ENCODE results near the gene CSMD2. TPM values are rescaled to one million over a fixed set of nuclear protein-coding genes. Genes with fewer than 3 reads are reported as not detected.

Gene CSMD2
- total RNA-seq, 1 donor from 2014 or later, result 2.6 TPM

DNA sequence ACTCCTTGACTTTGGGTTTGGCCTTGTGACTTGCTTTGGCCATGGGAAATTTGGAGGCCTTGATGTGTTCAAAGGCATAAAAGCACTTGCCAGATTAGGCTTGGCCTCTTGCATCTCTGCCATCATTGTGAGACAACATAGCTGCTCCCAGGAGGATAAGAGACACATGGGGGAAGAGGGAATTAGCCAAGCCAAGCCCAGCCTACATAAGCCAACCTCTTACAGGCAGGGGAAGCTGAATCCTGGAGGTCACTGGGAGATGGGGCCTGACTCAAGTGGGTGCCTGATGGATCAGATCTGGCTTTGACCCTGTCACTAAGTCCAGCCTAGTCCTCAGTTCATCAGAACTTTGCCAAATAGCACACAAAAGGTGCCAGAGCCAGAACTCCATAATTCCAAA is 338.7 kb downstream of the CSMD2 start:
- Mint-ChIP-seq H3K27ac (no peak overlapping the region), H3K4me3 (no peak overlapping the region), H3K4me1 (no peaks in the 10 kb centered on the region), H3K9me3 (peaks cover 15% of the 10 kb centered on the region), H3K36me3 (peaks cover 2% of the 10 kb centered on the region), H3K27me3 (ENCODE audit: insufficient read depth, low read depth) (peaks cover 6% of the 10 kb centered on the region)
- no peak overlapping the region for H2AFZ ChIP-seq (replicated peaks)
- H3K4me1 ChIP-seq, result no peaks in the 10 kb centered on the region
- TF ChIP-seq EZH2 (IDR thresholded peaks at IDR 0.05) (no peak), EZH2phosphoT487 (IDR thresholded peaks at IDR 0.05) (no peak)
- TF ChIP-seq, protein P1, sequence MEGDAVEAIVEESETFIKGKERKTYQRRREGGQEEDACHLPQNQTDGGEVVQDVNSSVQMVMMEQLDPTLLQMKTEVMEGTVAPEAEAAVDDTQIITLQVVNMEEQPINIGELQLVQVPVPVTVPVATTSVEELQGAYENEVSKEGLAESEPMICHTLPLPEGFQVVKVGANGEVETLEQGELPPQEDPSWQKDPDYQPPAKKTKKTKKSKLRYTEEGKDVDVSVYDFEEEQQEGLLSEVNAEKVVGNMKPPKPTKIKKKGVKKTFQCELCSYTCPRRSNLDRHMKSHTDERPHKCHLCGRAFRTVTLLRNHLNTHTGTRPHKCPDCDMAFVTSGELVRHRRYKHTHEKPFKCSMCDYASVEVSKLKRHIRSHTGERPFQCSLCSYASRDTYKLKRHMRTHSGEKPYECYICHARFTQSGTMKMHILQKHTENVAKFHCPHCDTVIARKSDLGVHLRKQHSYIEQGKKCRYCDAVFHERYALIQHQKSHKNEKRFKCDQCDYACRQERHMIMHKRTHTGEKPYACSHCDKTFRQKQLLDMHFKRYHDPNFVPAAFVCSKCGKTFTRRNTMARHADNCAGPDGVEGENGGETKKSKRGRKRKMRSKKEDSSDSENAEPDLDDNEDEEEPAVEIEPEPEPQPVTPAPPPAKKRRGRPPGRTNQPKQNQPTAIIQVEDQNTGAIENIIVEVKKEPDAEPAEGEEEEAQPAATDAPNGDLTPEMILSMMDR (IDR thresholded peaks at IDR 0.05), result no peak
- no peaks in the 10 kb centered on the region for H3K27me3 ChIP-seq
- H3K79me2 ChIP-seq (ENCODE audit: low read depth), result no peaks in the 10 kb centered on the region
- no peak for DNase-seq (ENCODE audit: low spot score)
- no peaks in the 10 kb centered on the region for H3F3A ChIP-seq (ENCODE audit: low read depth)
- H3K9ac ChIP-seq, result no peak overlapping the region
- no peak overlapping the region for H3K4me3 ChIP-seq
- no peak overlapping the region for H3K4me2 ChIP-seq
- H3K27ac ChIP-seq, result no peak overlapping the region
- no peaks in the 10 kb centered on the region for H4K20me1 ChIP-seq (ENCODE audit: low read depth)
- no peaks in the 10 kb centered on the region for H3K36me3 ChIP-seq
- peaks cover 4% of the 10 kb centered on the region for H3K9me3 ChIP-seq (ENCODE audit: low read depth)

DNA sequence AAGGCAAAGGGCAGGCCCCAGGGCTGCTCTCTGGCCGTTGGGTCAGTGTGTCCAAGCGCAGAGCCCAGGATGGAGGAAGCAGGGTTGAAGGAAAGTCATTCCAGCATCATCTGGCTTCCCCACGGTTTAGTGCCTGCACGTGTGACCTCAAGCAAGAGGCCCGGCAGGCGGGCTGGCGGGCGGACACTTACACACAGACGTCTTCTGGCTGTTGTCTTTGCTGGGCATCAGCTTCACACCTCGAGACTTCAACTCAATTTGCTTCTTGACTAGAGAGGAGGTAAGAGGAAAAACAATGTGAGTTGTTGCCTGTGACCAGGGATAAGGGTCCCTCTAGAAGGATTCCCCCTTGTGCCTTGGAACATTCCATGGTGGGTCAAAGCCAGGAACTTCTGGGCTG is 339.5 kb downstream of the CSMD2 start:
- no peak overlapping the region for H2AFZ ChIP-seq (replicated peaks)
- H3F3A ChIP-seq (ENCODE audit: low read depth), result no peaks in the 10 kb centered on the region
- Mint-ChIP-seq H3K27ac (no peak overlapping the region), H3K27me3 (ENCODE audit: insufficient read depth, low read depth) (peaks cover 8% of the 10 kb centered on the region), H3K9me3 (peaks cover 12% of the 10 kb centered on the region), H3K4me3 (no peak overlapping the region), H3K4me1 (no peaks in the 10 kb centered on the region), H3K36me3 (peaks cover 2% of the 10 kb centered on the region)
- H3K4me1 ChIP-seq, result no peaks in the 10 kb centered on the region
- H3K79me2 ChIP-seq (ENCODE audit: low read depth), result no peaks in the 10 kb centered on the region
- no peak overlapping the region for H3K4me2 ChIP-seq
- DNase-seq (ENCODE audit: low spot score), result no peak
- H3K27me3 ChIP-seq, result no peaks in the 10 kb centered on the region
- no peaks in the 10 kb centered on the region for H4K20me1 ChIP-seq (ENCODE audit: low read depth)
- no peaks in the 10 kb centered on the region for H3K36me3 ChIP-seq
- H3K9ac ChIP-seq, result no peak overlapping the region
- H3K4me3 ChIP-seq, result no peak overlapping the region
- peaks cover 4% of the 10 kb centered on the region for H3K9me3 ChIP-seq (ENCODE audit: low read depth)
- no peak overlapping the region for H3K27ac ChIP-seq
- TF ChIP-seq, protein P1 (IDR thresholded peaks at IDR 0.05), result no peak
- TF ChIP-seq EZH2phosphoT487 (IDR thresholded peaks at IDR 0.05), result no peak
- no peak for TF ChIP-seq EZH2 (IDR thresholded peaks at IDR 0.05)

DNA sequence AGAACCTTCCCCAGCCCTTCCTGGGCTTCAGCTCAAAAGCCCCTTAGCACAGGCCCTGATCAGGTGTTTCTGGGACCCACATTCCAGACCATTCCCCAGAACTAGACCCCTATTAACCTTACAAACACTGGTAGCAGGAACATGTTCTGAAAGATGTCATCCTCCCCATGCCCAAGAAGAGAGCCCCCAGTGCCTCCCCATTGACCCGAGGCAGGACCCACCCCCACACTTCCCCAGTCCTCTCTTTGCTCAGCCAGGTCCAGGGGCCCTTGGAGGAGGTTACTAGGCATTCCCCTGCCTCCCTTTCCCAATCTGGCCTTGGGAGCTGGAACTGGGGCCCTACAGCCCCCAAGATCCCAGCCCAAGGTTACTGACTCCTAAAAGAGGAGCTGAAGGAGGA is 340.1 kb downstream of the CSMD2 start:
- H3K27me3 Mint-ChIP-seq (ENCODE audit: insufficient read depth, low read depth), result peaks cover 8% of the 10 kb centered on the region
- H3K36me3 ChIP-seq, result no peaks in the 10 kb centered on the region
- no peaks in the 10 kb centered on the region for H3F3A ChIP-seq (ENCODE audit: low read depth)
- no peak for DNase-seq (ENCODE audit: low spot score)
- H3K4me3 ChIP-seq, result no peak overlapping the region
- no peaks in the 10 kb centered on the region for H3K4me1 Mint-ChIP-seq
- H3K79me2 ChIP-seq (ENCODE audit: low read depth), result no peaks in the 10 kb centered on the region
- H3K27ac Mint-ChIP-seq, result no peak overlapping the region
- no peaks in the 10 kb centered on the region for H4K20me1 ChIP-seq (ENCODE audit: low read depth)
- peaks cover 4% of the 10 kb centered on the region for H3K9me3 ChIP-seq (ENCODE audit: low read depth)
- H3K36me3 Mint-ChIP-seq, result peaks cover 2% of the 10 kb centered on the region
- peaks cover 12% of the 10 kb centered on the region for H3K9me3 Mint-ChIP-seq
- no peak overlapping the region for H3K9ac ChIP-seq
- TF ChIP-seq EZH2phosphoT487 (IDR thresholded peaks at IDR 0.05) (no peak), EZH2 (IDR thresholded peaks at IDR 0.05) (no peak)
- TF ChIP-seq, protein P1 (IDR thresholded peaks at IDR 0.05), result no peak
- no peak overlapping the region for H3K4me2 ChIP-seq
- H2AFZ ChIP-seq (replicated peaks), result no peak overlapping the region
- H3K4me1 ChIP-seq, result no peaks in the 10 kb centered on the region
- no peaks in the 10 kb centered on the region for H3K27me3 ChIP-seq
- H3K27ac ChIP-seq, result no peak overlapping the region
- no peak overlapping the region for H3K4me3 Mint-ChIP-seq

All from neural progenitor cell (in vitro differentiated cells).